RWPE2 (cell line): ENCODE measurements around the gene WDR33.

Source experiments
- ATAC-seq: fragments of 200-7000 bp; cut with Tn5 transposase; 3 replicates; pipeline ENCODE4 v1.9.1; 2021; ENCODE audit warnings: low read depth
- DNase-seq: peaks from one replicate; pipeline ENCODE4 v3.0.0-alpha.2; 2020; ENCODE audit warnings: low spot score
- H3K27ac ChIP-seq: fragments of 450-650 bp; 2 replicates; pipeline ENCODE4 v1.5.1; 2017; ENCODE audit warnings: mild to moderate bottlenecking; ENCODE audit not compliant: poor library complexity, severe bottlenecking
- H3K27me3 ChIP-seq: fragments of 250-450 bp; sonication (Bioruptor Pico); 2 replicates; pipeline ENCODE4 v1.5.1; 2021; ENCODE audit warnings: mild to moderate bottlenecking, moderate library complexity; ENCODE audit not compliant: insufficient read depth, poor library complexity, severe bottlenecking
- H3K36me3 ChIP-seq: fragments of 250-450 bp; sonication (Bioruptor Pico); 2 replicates; pipeline ENCODE4 v1.5.1; 2020; ENCODE audit warnings: low read depth, mild to moderate bottlenecking, moderate library complexity
- H3K4me1 ChIP-seq: fragments of 250-450 bp; sonication (Bioruptor Pico); 2 replicates; pipeline ENCODE4 v1.5.1; 2021; ENCODE audit warnings: mild to moderate bottlenecking, moderate library complexity; ENCODE audit not compliant: insufficient read depth, poor library complexity, severe bottlenecking
- H3K4me3 ChIP-seq: fragments of 250-450 bp; sonication (Bioruptor Pico); 2 replicates; pipeline ENCODE4 v1.5.1; 2021; ENCODE audit warnings: mild to moderate bottlenecking, moderate library complexity; ENCODE audit not compliant: severe bottlenecking
- H3K9me3 ChIP-seq: fragments of 250-450 bp; sonication (Bioruptor Pico); 2 replicates; pipeline ENCODE4 v1.5.1; 2021; ENCODE audit warnings: mild to moderate bottlenecking, moderate library complexity; ENCODE audit not compliant: severe bottlenecking
- CTCF ChIP-seq: fragments of 450-650 bp; IDR thresholded peaks from one replicate; pipeline ENCODE4 v1.5.1; 2017; ENCODE audit warnings: mild to moderate bottlenecking, moderate library complexity; ENCODE audit not compliant: poor library complexity, severe bottlenecking

Gene WDR33

GRCh38 chr2:127674241-127675209, 136.4 kb downstream of the WDR33 start:
- Histone ChIP-seq H3K36me3 (no peaks in the 10 kb centered on the region), H3K4me3 (peak overlapping the region; percentile 40), H3K4me1 (no peaks in the 10 kb centered on the region), H3K27me3 (peaks cover 20% of the 10 kb centered on the region), H3K27ac (no peak overlapping the region), H3K9me3 (no peaks in the 10 kb centered on the region)
- TF ChIP-seq CTCF, result no peak
- ATAC-seq (peak; percentile 37; the same call in 2 of the 3 replicates), DNase-seq (no peak)

GRCh38 chr2:127673291-127674069, 137.5 kb downstream of the WDR33 start:
- H3K27me3 ChIP-seq, result peaks cover 20% of the 10 kb centered on the region
- DNase-seq, result no peak
- no peak for TF ChIP-seq CTCF

GRCh38 chr2:127672341-127673224, 138.4 kb downstream of the WDR33 start:
- TF ChIP-seq CTCF, result no peak
- no peaks in the 10 kb centered on the region for H3K9me3 ChIP-seq
- no peaks in the 10 kb centered on the region for H3K4me1 ChIP-seq
- H3K36me3 ChIP-seq, result no peaks in the 10 kb centered on the region
- no peak for DNase-seq
- H3K27ac ChIP-seq, result no peak overlapping the region
- H3K27me3 ChIP-seq, result peaks cover 20% of the 10 kb centered on the region
- H3K4me3 ChIP-seq, result no peak overlapping the region
- 0 out of 3 replicates have a peak, but pooled peaks have one; percentile 6 for ATAC-seq

More at GRCh38 chr2:127673291-127674069, 137.5 kb downstream of the WDR33 start:
- H3K4me1 ChIP-seq, result no peaks in the 10 kb centered on the region
- no peaks in the 10 kb centered on the region for H3K9me3 ChIP-seq
- ATAC-seq, result no peak
- no peak overlapping the region for H3K27ac ChIP-seq
- H3K36me3 ChIP-seq, result no peaks in the 10 kb centered on the region
- no peak overlapping the region for H3K4me3 ChIP-seq

- H3K27ac ChIP-seq, result no peak overlapping the region
- no peak for TF ChIP-seq CTCF
- no peaks in the 10 kb centered on the region for H3K9me3 ChIP-seq
- no peak for ATAC-seq
- no peak for DNase-seq
- peaks cover 20% of the 10 kb centered on the region for H3K27me3 ChIP-seq
- no peaks in the 10 kb centered on the region for H3K36me3 ChIP-seq
- no peaks in the 10 kb centered on the region for H3K4me1 ChIP-seq
- H3K4me3 ChIP-seq, result no peak overlapping the region
Observed at GRCh38 chr2:127671557-127672302, 139.2 kb downstream of the WDR33 start.
